GM23248 (cell line): Measurements from ENCODE around the gene AK2. TPM values are rescaled to one million over a fixed set of nuclear protein-coding genes. Genes with fewer than 3 reads are reported as not detected.
A peak's percentile ranks its signal among the peaks of the same experiment; 100 is the strongest.

Experiments
- DNase-seq: peaks from one replicate; pipeline ENCODE4 v3.0.0-alpha.2; 2015
- H2AFZ ChIP-seq: fragments of 200-600 bp; sonication (generic); 2 replicates; pipeline ENCODE4 v1.6.1; 2016; ENCODE audit warnings: antibody characterized with exemption
- H3F3A ChIP-seq: fragments of 200-600 bp; sonication (generic); 2 replicates; pipeline ENCODE4 v1.6.1; 2016; ENCODE audit warnings: mild to moderate bottlenecking, antibody characterized with exemption, mixed run types; ENCODE audit not compliant: insufficient read depth
- H3K27ac ChIP-seq: fragments of 200-600 bp; sonication (generic); 2 replicates; pipeline ENCODE4 v1.5.1; 2016; ENCODE audit warnings: mild to moderate bottlenecking
- H3K27me3 ChIP-seq: fragments of 200-600 bp; sonication (generic); replicated peaks from 2 replicates; pipeline ENCODE4 v1.6.1; 2016; ENCODE audit warnings: mild to moderate bottlenecking; ENCODE audit not compliant: insufficient read depth
- H3K36me3 ChIP-seq: fragments of 200-600 bp; sonication (generic); 2 replicates; pipeline ENCODE4 v1.6.1; 2016; ENCODE audit warnings: low read depth, mild to moderate bottlenecking
- H3K4me1 ChIP-seq: fragments of 200-600 bp; sonication (generic); 2 replicates; pipeline ENCODE4 v1.6.1; 2016; ENCODE audit warnings: mild to moderate bottlenecking; ENCODE audit not compliant: insufficient read depth
- H3K4me2 ChIP-seq: fragments of 200-600 bp; sonication (generic); one replicate; pipeline ENCODE4 v1.6.1; 2016; ENCODE audit warnings: mild to moderate bottlenecking; ENCODE audit not compliant: unreplicated experiment
- H3K4me3 ChIP-seq: fragments of 200-600 bp; sonication (generic); 2 replicates; pipeline ENCODE4 v1.5.1; 2016; ENCODE audit warnings: mild to moderate bottlenecking
- H3K79me2 ChIP-seq: fragments of 200-600 bp; sonication (generic); 2 replicates; pipeline ENCODE4 v1.6.1; 2016; ENCODE audit warnings: mild to moderate bottlenecking; ENCODE audit not compliant: insufficient read depth
- H3K9ac ChIP-seq: fragments of 200-600 bp; sonication (generic); 2 replicates; pipeline ENCODE4 v1.6.1; 2016; ENCODE audit warnings: mild to moderate bottlenecking
- H3K9me2 ChIP-seq: fragments of 200-600 bp; sonication (generic); 2 replicates; pipeline ENCODE4 v1.6.1; 2016; ENCODE audit warnings: mixed run types, mild to moderate bottlenecking, moderate library complexity; ENCODE audit not compliant: insufficient read depth
- H3K9me3 ChIP-seq: fragments of 200-600 bp; sonication (generic); one replicate; pipeline ENCODE4 v1.6.1; 2017; ENCODE audit warnings: low read depth
- H4K20me1 ChIP-seq: fragments of 200-600 bp; sonication (generic); 2 replicates; pipeline ENCODE4 v1.6.0; 2016; ENCODE audit not compliant: insufficient read depth
- EZH2 ChIP-seq: fragments of 200-600 bp; sonication (generic); IDR thresholded peaks from 2 replicates; pipeline ENCODE4 v1.6.1; 2018; ENCODE audit warnings: antibody characterized with exemption, mild to moderate bottlenecking; ENCODE audit not compliant: insufficient read depth, poor library complexity, severe bottlenecking
- EZH2phosphoT487 ChIP-seq: fragments of 200-600 bp; sonication (generic); IDR thresholded peaks from 2 replicates; pipeline ENCODE4 v1.6.1; 2018; ENCODE audit warnings: antibody characterized with exemption, moderate library complexity, mild to moderate bottlenecking, low read depth; ENCODE audit not compliant: insufficient read depth
- WGBS, 2 experiments: methylation state at CpG; one replicate each; pipeline ENCODE4 v1.1.6; 2015 to 2017; ENCODE audit warnings: low lambda C conversion rate in 2 of 2, low coverage in 1 of 2; ENCODE audit errors: missing lambda C conversion rate in 2 of 2; 5-methylcytosine and 5-hydroxymethylcytosine counted together
- in situ Hi-C: fragments of 300-500 bp; cut with MboI; formaldehyde crosslinking; loops from 2 replicates; pipeline ENCODE4 v1.15.0; 2020
- polyA plus RNA-seq: library from polyadenylated mRNA; unstranded; fragments of >200 nt; fragmentation: Nextera tagmentation; extraction: Ambion mirVana; gene quantifications from 2 replicates; pipeline ENCODE4 v1.2.1, GENCODE V29; 2016
- total RNA-seq: library from RNA; depleted of rRNA; stranded (reverse); fragments of >200 nt; shearing (Covaris generic); gene quantifications from 2 replicates; pipeline ENCODE4 v1.2.3, GENCODE V29; 2014

AK2 gene
- total and polyA plus RNA-seq, 2 experiments from 2014 or later: 134 to 179 TPM

- Histone ChIP-seq H2AFZ (peak overlapping the region; percentile 48), H3K79me2 (peaks cover 48% of the 10 kb centered on the region), H3K4me3 (peak overlapping the region; percentile 77), H3K4me1 (peaks cover 25% of the 10 kb centered on the region), H3K36me3 (no peaks in the 10 kb centered on the region), H3K4me2 (peak overlapping the region; percentile 87), H3K9me3 (no peaks in the 10 kb centered on the region), H3K9me2 (no peaks in the 10 kb centered on the region), H3F3A (0 out of 2 replicates have a peak, but pooled peaks cover 17% of the 10 kb centered on the region), H3K9ac (peak overlapping the region; percentile 70), H4K20me1 (no peaks in the 10 kb centered on the region; the same call in 1 of the 2 replicates), H3K27ac (peak overlapping the region; percentile 42), H3K27me3 (no peaks in the 10 kb centered on the region)
- 0% methylated on average over 49 to 64 of the region's 78 CpGs for WGBS, 2 experiments
- no peak for TF ChIP-seq EZH2
- TF ChIP-seq EZH2phosphoT487: no peak
- in situ Hi-C loops: no loop called here
- DNase-seq: peak; percentile 83
Observed at GRCh38 chr1:32963746-32964460, 72.8 kb downstream of the AK2 start.

- in situ Hi-C loops: no loop called here
- Histone ChIP-seq H3K27ac (no peak overlapping the region), H3K36me3 (no peaks in the 10 kb centered on the region), H2AFZ (no peak overlapping the region), H3K9me3 (no peaks in the 10 kb centered on the region), H3K4me2 (peak overlapping the region; percentile 87), H3K9ac (peak overlapping the region; percentile 70; the same call in 1 of the 2 replicates), H3K79me2 (peaks cover 64% of the 10 kb centered on the region), H3K27me3 (no peaks in the 10 kb centered on the region), H3K4me3 (peak overlapping the region; percentile 77), H3F3A (0 out of 2 replicates have a peak, but pooled peaks cover 1% of the 10 kb centered on the region), H3K4me1 (peaks cover 11% of the 10 kb centered on the region), H3K9me2 (no peaks in the 10 kb centered on the region), H4K20me1 (no peaks in the 10 kb centered on the region; the same call in 1 of the 2 replicates)
- DNase-seq: peak; percentile 33
- 30 to 31% methylated on average over 6 of the region's 6 CpGs for WGBS, 2 experiments
- TF ChIP-seq EZH2 (no peak), EZH2phosphoT487 (no peak)
Observed at GRCh38 chr1:32962248-32962896, 74.3 kb downstream of the AK2 start.

GRCh38 chr1:32960819-32961355 is 75.8 kb downstream of the AK2 start:
- no peak overlapping the region for H3K4me2 ChIP-seq
- peaks cover 11% of the 10 kb centered on the region; the same call in 1 of the 2 replicates for H3K4me1 ChIP-seq
- H3K9me3 ChIP-seq: no peaks in the 10 kb centered on the region
- no peak for DNase-seq
- H3K9me2 ChIP-seq: no peaks in the 10 kb centered on the region
- H3K4me3 ChIP-seq: no peak overlapping the region
- no peaks in the 10 kb centered on the region for H3K27me3 ChIP-seq
- in situ Hi-C loops: no loop called here
- H3K36me3 ChIP-seq: no peaks in the 10 kb centered on the region
- peaks cover 79% of the 10 kb centered on the region for H3K79me2 ChIP-seq
- no peak overlapping the region for H3K27ac ChIP-seq
- 57 to 59% methylated on average over 8 of the region's 8 CpGs for WGBS, 2 experiments
- H4K20me1 ChIP-seq: no peaks in the 10 kb centered on the region; the same call in 1 of the 2 replicates
- TF ChIP-seq EZH2phosphoT487 (no peak), EZH2 (no peak)
- no peak overlapping the region for H3K9ac ChIP-seq
- no peak overlapping the region for H2AFZ ChIP-seq
- H3F3A ChIP-seq: no peaks in the 10 kb centered on the region

- 33 to 34% methylated on average over 2 of the region's 2 CpGs for WGBS, 2 experiments
- H3K9me3 ChIP-seq: no peaks in the 10 kb centered on the region
Observed at GRCh38 chr1:32960342-32960741, 76.3 kb downstream of the AK2 start.

More at GRCh38 chr1:32960342-32960741, 76.3 kb downstream of the AK2 start:
- Histone ChIP-seq H3K4me3 (no peak overlapping the region), H2AFZ (no peak overlapping the region), H3K4me1 (peaks cover 11% of the 10 kb centered on the region; the same call in 1 of the 2 replicates), H3K4me2 (no peak overlapping the region), H3F3A (no peaks in the 10 kb centered on the region), H3K36me3 (no peaks in the 10 kb centered on the region), H3K79me2 (peaks cover 84% of the 10 kb centered on the region), H3K9me2 (no peaks in the 10 kb centered on the region), H3K9ac (no peak overlapping the region), H4K20me1 (no peaks in the 10 kb centered on the region; the same call in 1 of the 2 replicates), H3K27ac (no peak overlapping the region), H3K27me3 (no peaks in the 10 kb centered on the region)
- no peak for DNase-seq
- TF ChIP-seq EZH2phosphoT487 (no peak), EZH2 (no peak)
- in situ Hi-C loops: no loop called here
